Stimulated activated CD8-positive, alpha-beta memory T cell treated with anti-CD3 and anti-CD28 coated beads, Interleukin-2, amount 100 ng/mL, for 1 hour (primary cell): ENCODE data around the gene CFAP251.

ENCODE experiments used
- DNase-seq, 2 donors: peaks; one replicate each; pipeline ENCODE4 v3.0.0-alpha.2; 2020; ENCODE audit warnings: low read depth in 2 of 2

The CFAP251 gene

GRCh38 chr12:122052285-122052684, 133.9 kb downstream of the CFAP251 start:
- DNase-seq: no peak
